Activated CD8-positive, alpha-beta memory T cell treated with anti-CD3 and anti-CD28 coated beads, Interleukin-2, amount 50 U/mL, for 4 hours (primary cell): Measurements from ENCODE around the gene BRD3.
"Not testable (repeated sequence)": the region's sequence is repeated elsewhere in the genome, so short reads cannot be mapped to it uniquely, and the experiment has no call there.

Experiments used
- DNase-seq: peaks from one replicate; pipeline ENCODE4 v3.0.0-alpha.2; 2020

The BRD3 gene

GRCh38 chr9:133991214-133991921 lies 76.5 kb downstream of the BRD3 start:
- DNase-seq: no peak

GRCh38 chr9:133990366-133991213 lies 77.2 kb downstream of the BRD3 start:
- no peak for DNase-seq

GRCh38 chr9:133989625-133990365 lies 78.0 kb downstream of the BRD3 start:
- DNase-seq: no peak

- DNase-seq: not testable (repeated sequence)
These were observed 79.1 kb downstream of the BRD3 start for GRCh38 chr9:133988771-133989170.

GRCh38 chr9:133987946-133988665 lies 79.7 kb downstream of the BRD3 start:
- DNase-seq: no peak

GRCh38 chr9:133987446-133987788 lies 80.4 kb downstream of the BRD3 start:
- no peak for DNase-seq

GRCh38 chr9:133986774-133987445 lies 80.9 kb downstream of the BRD3 start:
- no peak for DNase-seq

GRCh38 chr9:133986061-133986460 lies 81.8 kb downstream of the BRD3 start:
- DNase-seq: no peak

GRCh38 chr9:133982971-133983720 lies 84.7 kb downstream of the BRD3 start:
- no peak for DNase-seq

- DNase-seq: no peak
These were observed 85.7 kb downstream of the BRD3 start for GRCh38 chr9:133981958-133982681.

- DNase-seq: no peak
These were observed 86.3 kb downstream of the BRD3 start for GRCh38 chr9:133981589-133981957.

- DNase-seq: no peak
These were observed 86.8 kb downstream of the BRD3 start for GRCh38 chr9:133980864-133981588.
